Upper lobe of left lung (tissue), 4 donors: ENCODE results near the gene SLC66A2.

Source experiments
- CTCF ChIP-seq, 6 experiments: fragments of 450-650 bp in 4 of 6; fragments of 200-600 bp in 2 of 6; sonication (generic) in 2 of 6; IDR thresholded peaks; one replicate each; pipeline ENCODE4 v1.5.1; 2016 to 2019; ENCODE audit warnings: antibody characterized with exemption in 6 of 6
- POLR2A ChIP-seq, 4 donors: fragments of 450-650 bp; IDR thresholded peaks; one replicate each; pipeline ENCODE4 v1.5.1; 2016 to 2017; ENCODE audit warnings: antibody characterized with exemption in 4 of 4, mild to moderate bottlenecking in 2 of 4

DNA sequence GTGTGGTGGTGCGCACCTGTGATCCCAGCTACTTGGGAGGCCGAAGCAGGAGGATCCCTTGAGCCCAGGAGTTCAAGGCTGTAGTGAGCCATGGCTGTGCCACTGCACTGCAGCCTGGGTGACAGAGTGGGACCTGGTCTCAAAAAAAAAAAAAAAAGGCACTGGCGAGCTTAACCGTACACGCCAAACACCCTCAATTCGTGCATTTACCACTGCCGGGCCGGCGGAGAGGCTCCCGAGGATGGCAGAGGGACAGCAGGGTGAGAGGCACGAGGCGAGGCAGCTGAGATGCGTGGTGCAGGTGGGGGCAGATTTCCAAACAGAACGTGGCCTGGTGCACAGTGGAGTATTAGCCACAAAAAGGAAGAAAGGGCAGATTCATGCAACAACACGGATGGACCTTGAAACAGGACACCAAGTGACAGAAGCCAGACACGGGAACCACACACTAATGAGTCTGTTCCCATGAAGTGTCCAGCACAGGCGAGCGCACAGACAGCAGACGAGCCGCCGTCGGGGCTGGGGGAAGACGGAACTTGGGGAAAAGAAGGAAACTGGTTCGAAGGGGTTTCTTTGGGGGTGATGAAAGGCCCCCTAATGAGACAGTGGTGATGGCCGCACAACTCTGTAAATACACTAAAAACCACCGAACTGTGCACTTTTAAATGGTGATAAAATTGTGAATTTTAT is 27.4 kb downstream of the SLC66A2 start:
- no peak for TF ChIP-seq POLR2A (IDR thresholded peaks at IDR 0.05)
- TF ChIP-seq CTCF (IDR thresholded peaks at IDR 0.05) = no peak
